NCI-H2029 (cell line): ENCODE results near the gene SLC25A51.
"Not testable (repeated sequence)": the region's sequence is repeated elsewhere in the genome, so short reads cannot be mapped to it uniquely, and the experiment has no call there.

Experiments
- DNase-seq: peaks from one replicate; lab custom pipeline; 2025; lab: John Stamatoyannopoulos, UW

The SLC25A51 gene

GRCh38 chr9:37919246-37919955 lies 15.5 kb upstream of the SLC25A51 start:
- DNase-seq, result no peak

GRCh38 chr9:37918665-37919170 lies 14.8 kb upstream of the SLC25A51 start:
- DNase-seq, result no peak

- no peak for DNase-seq
Measured at GRCh38 chr9:37917801-37918664, 14.1 kb upstream of the SLC25A51 start.

GRCh38 chr9:37917313-37917731 lies 13.4 kb upstream of the SLC25A51 start:
- no peak for DNase-seq

- no peak for DNase-seq
Measured at GRCh38 chr9:37916471-37917312, 12.8 kb upstream of the SLC25A51 start.

- DNase-seq, result no peak
Measured at GRCh38 chr9:37915911-37916470, 12.1 kb upstream of the SLC25A51 start.

- DNase-seq, result no peak
Measured at GRCh38 chr9:37914701-37915358, 10.9 kb upstream of the SLC25A51 start.

GRCh38 chr9:37914154-37914551 lies 10.2 kb upstream of the SLC25A51 start:
- no peak for DNase-seq

- DNase-seq, result peak; percentile 59
Measured at GRCh38 chr9:37913480-37914153, 9.7 kb upstream of the SLC25A51 start.

GRCh38 chr9:37911271-37911681 lies 7.3 kb upstream of the SLC25A51 start:
- DNase-seq, result no peak

GRCh38 chr9:37910271-37910670 lies 6.3 kb upstream of the SLC25A51 start:
- no peak for DNase-seq

- not testable (repeated sequence) for DNase-seq
Measured at GRCh38 chr9:37909836-37910235, 5.9 kb upstream of the SLC25A51 start.

- no peak for DNase-seq
Measured at GRCh38 chr9:37909326-37909725, 5.4 kb upstream of the SLC25A51 start.

- DNase-seq, result no peak
Measured at GRCh38 chr9:37908698-37909186, 4.8 kb upstream of the SLC25A51 start.

- DNase-seq, result no peak
Measured at GRCh38 chr9:37908283-37908682, 4.4 kb upstream of the SLC25A51 start.

GRCh38 chr9:37906312-37907239 lies 2.6 kb upstream of the SLC25A51 start:
- no peak for DNase-seq

GRCh38 chr9:37905776-37906175 lies 1.8 kb upstream of the SLC25A51 start:
- no peak for DNase-seq

- DNase-seq, result no peak
Measured at GRCh38 chr9:37905131-37905505, 1.2 kb upstream of the SLC25A51 start.

GRCh38 chr9:37904445-37905130 lies 661 bp upstream of the SLC25A51 start:
- DNase-seq, result no peak
